Esophagus muscularis mucosa (tissue), 4 donors: ENCODE results near the gene CEP68.
"Not testable (repeated sequence)": the region's sequence is repeated elsewhere in the genome, so short reads cannot be mapped to it uniquely, and the experiment has no call there.

Experiments used
- EP300 ChIP-seq: sonication (generic); formaldehyde crosslinking; IDR thresholded peaks from one replicate; pipeline ENCODE4 v1.6.1; 2017; ENCODE audit warnings: antibody characterized with exemption
- POLR2A ChIP-seq: fragments of 450-650 bp; IDR thresholded peaks from one replicate; pipeline ENCODE4 v1.6.1; 2017; ENCODE audit warnings: antibody characterized with exemption, moderate library complexity, mild to moderate bottlenecking, low read depth
- POLR2AphosphoS5 ChIP-seq, 2 donors: sonication (generic); formaldehyde crosslinking; IDR thresholded peaks; one replicate each; pipeline ENCODE4 v1.6.1; 2017; ENCODE audit warnings: antibody characterized with exemption in 2 of 2
- TF ChIP-seq, protein P1 (sequence below), 3 experiments: fragments of 200-600 bp in 2 of 3; fragments of 450-650 bp in 1 of 3; sonication (generic) in 2 of 3; IDR thresholded peaks; one replicate each; pipeline ENCODE4 v1.5.1; 2017 to 2019; ENCODE audit warnings: antibody characterized with exemption in 3 of 3, mild to moderate bottlenecking in 2 of 3, moderate library complexity in 1 of 3

DNA sequence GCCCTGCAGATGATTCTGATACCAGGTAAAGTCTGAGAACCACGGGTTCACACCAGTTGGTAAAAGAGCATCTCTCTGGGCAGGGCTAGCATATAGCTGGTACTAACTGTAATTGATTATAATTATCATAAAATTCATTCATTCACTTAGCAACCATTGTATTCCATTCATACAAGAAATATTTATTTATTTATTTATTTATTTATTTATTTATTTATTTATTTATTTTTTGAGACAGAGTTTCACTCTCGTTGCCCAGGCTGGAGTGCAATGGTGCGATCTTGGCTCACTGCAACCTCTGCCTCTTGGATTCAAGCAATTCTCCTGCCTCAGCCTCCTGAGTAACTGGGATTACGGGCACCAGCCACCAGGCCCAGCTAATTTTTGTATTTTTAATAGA lies 22.5 kb upstream of the CEP68 start:
- TF ChIP-seq, protein P1, sequence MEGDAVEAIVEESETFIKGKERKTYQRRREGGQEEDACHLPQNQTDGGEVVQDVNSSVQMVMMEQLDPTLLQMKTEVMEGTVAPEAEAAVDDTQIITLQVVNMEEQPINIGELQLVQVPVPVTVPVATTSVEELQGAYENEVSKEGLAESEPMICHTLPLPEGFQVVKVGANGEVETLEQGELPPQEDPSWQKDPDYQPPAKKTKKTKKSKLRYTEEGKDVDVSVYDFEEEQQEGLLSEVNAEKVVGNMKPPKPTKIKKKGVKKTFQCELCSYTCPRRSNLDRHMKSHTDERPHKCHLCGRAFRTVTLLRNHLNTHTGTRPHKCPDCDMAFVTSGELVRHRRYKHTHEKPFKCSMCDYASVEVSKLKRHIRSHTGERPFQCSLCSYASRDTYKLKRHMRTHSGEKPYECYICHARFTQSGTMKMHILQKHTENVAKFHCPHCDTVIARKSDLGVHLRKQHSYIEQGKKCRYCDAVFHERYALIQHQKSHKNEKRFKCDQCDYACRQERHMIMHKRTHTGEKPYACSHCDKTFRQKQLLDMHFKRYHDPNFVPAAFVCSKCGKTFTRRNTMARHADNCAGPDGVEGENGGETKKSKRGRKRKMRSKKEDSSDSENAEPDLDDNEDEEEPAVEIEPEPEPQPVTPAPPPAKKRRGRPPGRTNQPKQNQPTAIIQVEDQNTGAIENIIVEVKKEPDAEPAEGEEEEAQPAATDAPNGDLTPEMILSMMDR (IDR thresholded peaks at IDR 0.05), result not testable (repeated sequence)
- not testable (repeated sequence) for TF ChIP-seq EP300; POLR2A; POLR2AphosphoS5 (IDR thresholded peaks at IDR 0.05)
